Activated CD8-positive, alpha-beta memory T cell treated with anti-CD3 and anti-CD28 coated beads, Interleukin-2, amount 10 ng/mL, durations not matched to agents 7 days and 5 days (primary cell): ENCODE results near the gene PPFIA4. TPM values are rescaled to one million over a fixed set of nuclear protein-coding genes. Genes with fewer than 3 reads are reported as not detected.

Experiments
- ATAC-seq: fragments of 150-1000 bp; cut with Tn5 transposase; one replicate; pipeline ENCODE4 v1.10.0; 2021; ENCODE audit warnings: moderate library complexity
- CTCF ChIA-PET: fragments of 350-600 bp; sonication (Branson Sonifier 250); formaldehyde crosslinking; loops from one replicate; lab custom pipeline; 2021; ENCODE audit warnings: antibody characterized with exemption; lab: Charles Lee
- DNase-seq: peaks from one replicate; pipeline ENCODE4 v3.0.0-alpha.2; 2020
- H3K27ac Mint-ChIP-seq: one replicate; pipeline ENCODE4 v1.8.0; 2021; ENCODE audit warnings: mild to moderate bottlenecking, mixed read lengths
- H3K27me3 Mint-ChIP-seq: one replicate; pipeline ENCODE4 v1.8.0; 2021; ENCODE audit warnings: mixed read lengths
- H3K36me3 Mint-ChIP-seq: one replicate; pipeline ENCODE4 v1.8.0; 2021; ENCODE audit warnings: mild to moderate bottlenecking, mixed read lengths
- H3K4me1 Mint-ChIP-seq: one replicate; pipeline ENCODE4 v1.8.0; 2021; ENCODE audit warnings: mixed read lengths
- H3K4me3 Mint-ChIP-seq: one replicate; pipeline ENCODE4 v1.8.0; 2021; ENCODE audit warnings: mild to moderate bottlenecking, moderate library complexity, mixed read lengths
- H3K9me3 Mint-ChIP-seq: one replicate; pipeline ENCODE4 v1.8.0; 2022; ENCODE audit warnings: low read depth, mixed read lengths
- total RNA-seq, 2 experiments: library from RNA; stranded (reverse); gene quantifications; one replicate each; pipeline ENCODE4 v1.2.3, GENCODE V29; 2021

PPFIA4 gene
- total RNA-seq, 2 experiments from 2014 or later: 4.6 to 17.9 TPM

DNA sequence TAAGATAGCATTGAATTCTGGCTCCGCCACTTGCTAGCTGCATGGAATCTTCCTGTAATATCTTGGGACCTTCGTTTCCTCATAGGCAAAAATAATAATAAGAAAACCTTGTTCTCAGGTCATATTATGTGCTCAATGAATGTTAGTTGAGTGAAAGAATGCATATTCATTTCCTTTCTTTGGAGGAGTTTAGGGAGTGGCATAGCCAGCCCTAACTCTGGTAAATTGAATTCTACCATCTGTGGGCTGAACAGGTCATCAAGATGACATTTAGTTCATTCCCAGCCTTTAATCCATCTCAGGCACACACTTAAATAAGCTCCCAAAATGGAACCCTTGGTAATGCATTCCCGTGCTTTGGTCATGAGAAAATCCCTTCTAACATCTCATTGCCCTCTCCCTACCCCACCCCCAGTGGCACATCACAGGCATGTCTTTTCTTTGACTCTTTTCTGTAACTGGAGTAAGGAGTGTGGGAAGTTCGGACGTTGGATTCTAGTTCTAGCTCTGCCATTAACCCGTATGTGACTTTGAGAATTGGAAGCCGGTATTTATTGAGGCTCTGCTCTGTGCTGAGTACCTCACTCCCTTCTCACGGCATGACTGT is 72.7 kb downstream of the PPFIA4 start:
- Mint-ChIP-seq H3K4me3 (no peak overlapping the region), H3K27ac (no peak overlapping the region), H3K27me3 (peaks cover 24% of the 10 kb centered on the region), H3K4me1 (no peaks in the 10 kb centered on the region), H3K9me3 (peaks cover 11% of the 10 kb centered on the region), H3K36me3 (peaks cover 1% of the 10 kb centered on the region)
- CTCF ChIA-PET: no interaction called here
- ATAC-seq (no peak), DNase-seq (no peak)

- ATAC-seq: no peak
- CTCF ChIA-PET: no interaction called here
- peaks cover 21% of the 10 kb centered on the region for H3K27me3 Mint-ChIP-seq
- H3K36me3 Mint-ChIP-seq: peaks cover under 1% of the 10 kb centered on the region
- no peaks in the 10 kb centered on the region for H3K4me1 Mint-ChIP-seq
- no peak overlapping the region for H3K27ac Mint-ChIP-seq
- no peak for DNase-seq
- H3K9me3 Mint-ChIP-seq: peaks cover 7% of the 10 kb centered on the region
- H3K4me3 Mint-ChIP-seq: no peak overlapping the region
These were observed 73.7 kb downstream of the PPFIA4 start for GRCh38 chr1:203099805-203100515.

DNA sequence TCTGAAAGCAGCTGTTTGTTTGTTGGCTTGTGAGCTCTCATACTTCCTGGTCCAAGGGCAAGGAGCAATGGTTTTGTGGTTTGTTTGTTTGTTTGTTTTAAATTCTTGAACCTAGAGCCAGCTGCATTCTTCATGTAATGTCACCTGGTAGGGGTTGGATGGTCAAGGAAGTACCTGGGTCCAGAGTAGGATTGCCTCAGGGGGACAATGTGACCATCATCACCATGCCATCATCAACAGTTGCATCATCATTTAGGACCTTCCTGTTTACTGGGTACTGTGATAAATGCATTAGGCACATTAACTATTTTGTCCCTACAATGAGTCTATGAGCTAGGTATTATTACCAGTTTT is 74.2 kb downstream of the PPFIA4 start:
- Mint-ChIP-seq H3K9me3 (peaks cover 3% of the 10 kb centered on the region), H3K27ac (no peak overlapping the region), H3K27me3 (peaks cover 21% of the 10 kb centered on the region), H3K4me1 (no peaks in the 10 kb centered on the region), H3K36me3 (no peaks in the 10 kb centered on the region), H3K4me3 (no peak overlapping the region)
- DNase-seq (no peak), ATAC-seq (no peak)
- CTCF ChIA-PET: no interaction called here

DNA sequence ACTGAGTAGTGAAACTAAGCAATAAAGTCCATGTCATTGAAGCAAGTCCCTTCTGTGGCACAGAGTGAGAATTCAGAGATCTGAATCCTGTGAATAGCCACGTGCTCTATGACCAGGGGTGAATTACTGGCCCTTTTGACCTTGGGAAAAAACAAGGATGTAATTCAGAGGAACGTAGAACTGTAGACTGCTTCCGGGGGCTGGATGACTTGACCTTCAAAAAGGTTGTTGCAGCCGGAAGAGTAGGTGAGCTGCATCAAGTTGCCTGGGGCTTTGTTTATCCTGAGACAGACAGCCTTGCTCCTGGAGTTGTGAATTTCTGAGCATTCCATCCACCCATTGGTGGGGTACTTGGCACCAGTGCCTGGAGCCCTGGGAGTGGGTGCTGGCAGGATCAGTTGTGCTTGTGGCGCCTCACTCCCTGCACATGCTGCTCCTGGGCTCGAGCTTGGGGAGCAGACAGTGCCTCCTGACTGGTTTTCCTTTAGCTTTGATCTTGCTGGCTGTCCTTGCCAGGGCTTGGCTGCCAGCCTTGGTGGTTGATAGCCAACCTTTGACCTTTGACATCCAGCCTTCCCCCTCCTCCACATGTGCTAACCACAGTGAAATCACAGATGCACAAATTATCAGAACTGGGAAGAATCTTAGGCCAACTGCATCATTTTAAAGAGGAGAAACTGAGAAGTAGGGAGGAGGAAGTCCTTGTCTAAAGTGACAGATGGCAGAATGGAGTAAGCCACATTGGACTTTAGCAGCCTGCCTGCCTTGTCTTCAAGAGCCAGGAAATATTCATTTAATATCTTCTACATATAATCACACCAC is 75.7 kb downstream of the PPFIA4 start:
- Mint-ChIP-seq H3K36me3 (no peaks in the 10 kb centered on the region), H3K27me3 (peaks cover 18% of the 10 kb centered on the region), H3K9me3 (no peaks in the 10 kb centered on the region), H3K4me1 (no peaks in the 10 kb centered on the region), H3K4me3 (no peak overlapping the region), H3K27ac (no peak overlapping the region)
- DNase-seq (peak; percentile 9), ATAC-seq (no peak)
- CTCF ChIA-PET: no interaction called here

DNA sequence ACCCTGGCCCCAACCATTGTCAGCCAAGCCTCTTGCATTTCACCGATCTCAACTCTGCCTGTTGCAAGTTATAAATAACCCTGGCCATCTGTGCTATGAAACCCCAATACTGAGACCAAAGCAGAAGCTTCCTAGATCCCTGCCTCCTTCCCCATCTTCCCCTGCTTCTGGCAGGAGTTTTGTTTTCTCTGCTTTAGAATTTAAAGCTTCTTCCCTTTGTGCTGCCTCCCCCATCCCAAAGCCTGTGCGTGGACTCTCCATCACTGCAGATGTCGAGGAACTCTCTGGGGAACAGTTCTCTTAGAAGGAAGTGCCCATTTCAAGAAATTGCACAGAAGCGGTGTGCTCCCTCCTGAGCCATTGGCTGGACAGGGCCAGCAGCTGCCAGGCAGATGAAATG is 76.9 kb downstream of the PPFIA4 start:
- CTCF ChIA-PET: interaction anchor here (0.8 kb wide), 1 partner anchor 15 kb away, joined by 3 read pairs; no protein-coding TSS in a partner anchor
- no peaks in the 10 kb centered on the region for H3K9me3 Mint-ChIP-seq
- H3K36me3 Mint-ChIP-seq: no peaks in the 10 kb centered on the region
- no peak overlapping the region for H3K4me3 Mint-ChIP-seq
- peaks cover 25% of the 10 kb centered on the region for H3K27me3 Mint-ChIP-seq
- H3K4me1 Mint-ChIP-seq: no peaks in the 10 kb centered on the region
- H3K27ac Mint-ChIP-seq: no peak overlapping the region
- DNase-seq: peak; percentile 15
- no peak for ATAC-seq

- Mint-ChIP-seq H3K27me3 (peaks cover 31% of the 10 kb centered on the region), H3K4me3 (no peak overlapping the region), H3K4me1 (no peaks in the 10 kb centered on the region), H3K9me3 (no peaks in the 10 kb centered on the region), H3K27ac (no peak overlapping the region), H3K36me3 (no peaks in the 10 kb centered on the region)
- CTCF ChIA-PET: interaction anchor here (0.7 kb wide), 1 partner anchor 68 kb away, joined by 3 read pairs; no protein-coding TSS in a partner anchor
- DNase-seq: peak; percentile 28
- no peak for ATAC-seq
These were observed 77.7 kb downstream of the PPFIA4 start for GRCh38 chr1:203103829-203104495.

- H3K9me3 Mint-ChIP-seq: no peaks in the 10 kb centered on the region
- DNase-seq: no peak
- ATAC-seq: no peak
- H3K27me3 Mint-ChIP-seq: peaks cover 40% of the 10 kb centered on the region
- CTCF ChIA-PET: no interaction called here
- no peaks in the 10 kb centered on the region for H3K4me1 Mint-ChIP-seq
- no peaks in the 10 kb centered on the region for H3K36me3 Mint-ChIP-seq
- no peak overlapping the region for H3K4me3 Mint-ChIP-seq
- H3K27ac Mint-ChIP-seq: no peak overlapping the region
These were observed 78.6 kb downstream of the PPFIA4 start for GRCh38 chr1:203104789-203105390.

DNA sequence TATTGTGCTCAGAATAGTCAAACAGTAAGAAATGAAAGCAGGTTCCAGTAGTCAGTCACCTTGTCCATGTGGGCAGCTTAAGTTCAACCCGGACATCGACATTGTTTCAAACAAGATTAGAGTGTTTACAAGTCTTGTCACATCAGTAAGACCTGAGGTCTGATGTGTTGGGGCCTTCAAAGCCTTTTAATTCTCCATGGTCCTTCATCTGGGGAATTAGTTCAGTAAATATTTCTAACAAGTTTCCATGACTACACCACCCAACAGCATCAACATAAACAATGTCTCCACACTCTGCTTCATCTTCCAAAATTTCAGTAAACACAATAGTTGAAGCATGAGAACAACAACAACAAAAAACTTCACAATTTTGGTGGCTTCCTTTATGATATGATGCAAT is 86.2 kb downstream of the PPFIA4 start:
- CTCF ChIA-PET: no interaction called here
- no peak overlapping the region for H3K4me3 Mint-ChIP-seq
- no peaks in the 10 kb centered on the region for H3K4me1 Mint-ChIP-seq
- ATAC-seq (no peak), DNase-seq (peak; percentile 31)
- H3K36me3 Mint-ChIP-seq: no peaks in the 10 kb centered on the region
- peaks cover 51% of the 10 kb centered on the region for H3K27me3 Mint-ChIP-seq
- no peaks in the 10 kb centered on the region for H3K9me3 Mint-ChIP-seq
- no peak overlapping the region for H3K27ac Mint-ChIP-seq

- no peak for ATAC-seq
- H3K27ac Mint-ChIP-seq: no peak overlapping the region
- CTCF ChIA-PET: no interaction called here
- no peaks in the 10 kb centered on the region for H3K4me1 Mint-ChIP-seq
- DNase-seq: peak; percentile 18
- no peaks in the 10 kb centered on the region for H3K9me3 Mint-ChIP-seq
- peaks cover 52% of the 10 kb centered on the region for H3K27me3 Mint-ChIP-seq
- H3K36me3 Mint-ChIP-seq: no peaks in the 10 kb centered on the region
- H3K4me3 Mint-ChIP-seq: no peak overlapping the region
These were observed 87.0 kb downstream of the PPFIA4 start for GRCh38 chr1:203113308-203113707.

GRCh38 chr1:203114202-203114601 is 87.9 kb downstream of the PPFIA4 start:
- no peaks in the 10 kb centered on the region for H3K36me3 Mint-ChIP-seq
- H3K27ac Mint-ChIP-seq: no peak overlapping the region
- H3K27me3 Mint-ChIP-seq: peaks cover 52% of the 10 kb centered on the region
- CTCF ChIA-PET: no interaction called here
- H3K4me1 Mint-ChIP-seq: no peaks in the 10 kb centered on the region
- ATAC-seq: no peak
- no peak overlapping the region for H3K4me3 Mint-ChIP-seq
- DNase-seq: no peak
- H3K9me3 Mint-ChIP-seq: no peaks in the 10 kb centered on the region

- Mint-ChIP-seq H3K27me3 (peaks cover 46% of the 10 kb centered on the region), H3K27ac (no peak overlapping the region), H3K9me3 (no peaks in the 10 kb centered on the region), H3K36me3 (no peaks in the 10 kb centered on the region), H3K4me3 (no peak overlapping the region), H3K4me1 (peaks cover 4% of the 10 kb centered on the region)
- DNase-seq (peak; percentile 25), ATAC-seq (no peak)
- CTCF ChIA-PET: interaction anchor here (2.0 to 3.1 kb wide), 3 partner anchors 56 to 103 kb away, joined by 8 to 36 read pairs (median 35); no protein-coding TSS in a partner anchor
These were observed 90.0 kb downstream of the PPFIA4 start for GRCh38 chr1:203116091-203116820.
